PFSK-1 (cell line): ENCODE measurements around the gene GNB1.

Experiments
- FOXP2 ChIP-seq: optimal IDR thresholded peaks from 2 replicates; pipeline ENCODE3; 2011; ENCODE audit warnings: borderline replicate concordance, control low read depth, inconsistent platforms; ENCODE audit not compliant: insufficient read depth; ENCODE audit errors: extremely low read length, extremely low read depth
- POLR2AphosphoS5 ChIP-seq: IDR thresholded peaks from 2 replicates; pipeline ENCODE4 v1.6.1; 2012; ENCODE audit warnings: low read depth, mild to moderate bottlenecking, control low read depth, low read length, moderate library complexity
- TAF1 ChIP-seq: IDR thresholded peaks from 2 replicates; pipeline ENCODE4 v1.6.1; 2012; ENCODE audit warnings: low read length, control low read depth, borderline replicate concordance; ENCODE audit not compliant: insufficient read depth
- TF ChIP-seq, protein P1 (sequence below), 2 experiments: IDR thresholded peaks; 2 replicates each; pipeline versions ENCODE4 v1.6.1 to v1.8.0; 2011 to 2012; ENCODE audit warnings: low read depth in 2 of 2, low read length in 2 of 2, control low read depth in 1 of 2, inconsistent platforms in 1 of 2, mild to moderate bottlenecking in 1 of 2, moderate library complexity in 1 of 2; ENCODE audit not compliant: insufficient read depth in 1 of 2

DNA sequence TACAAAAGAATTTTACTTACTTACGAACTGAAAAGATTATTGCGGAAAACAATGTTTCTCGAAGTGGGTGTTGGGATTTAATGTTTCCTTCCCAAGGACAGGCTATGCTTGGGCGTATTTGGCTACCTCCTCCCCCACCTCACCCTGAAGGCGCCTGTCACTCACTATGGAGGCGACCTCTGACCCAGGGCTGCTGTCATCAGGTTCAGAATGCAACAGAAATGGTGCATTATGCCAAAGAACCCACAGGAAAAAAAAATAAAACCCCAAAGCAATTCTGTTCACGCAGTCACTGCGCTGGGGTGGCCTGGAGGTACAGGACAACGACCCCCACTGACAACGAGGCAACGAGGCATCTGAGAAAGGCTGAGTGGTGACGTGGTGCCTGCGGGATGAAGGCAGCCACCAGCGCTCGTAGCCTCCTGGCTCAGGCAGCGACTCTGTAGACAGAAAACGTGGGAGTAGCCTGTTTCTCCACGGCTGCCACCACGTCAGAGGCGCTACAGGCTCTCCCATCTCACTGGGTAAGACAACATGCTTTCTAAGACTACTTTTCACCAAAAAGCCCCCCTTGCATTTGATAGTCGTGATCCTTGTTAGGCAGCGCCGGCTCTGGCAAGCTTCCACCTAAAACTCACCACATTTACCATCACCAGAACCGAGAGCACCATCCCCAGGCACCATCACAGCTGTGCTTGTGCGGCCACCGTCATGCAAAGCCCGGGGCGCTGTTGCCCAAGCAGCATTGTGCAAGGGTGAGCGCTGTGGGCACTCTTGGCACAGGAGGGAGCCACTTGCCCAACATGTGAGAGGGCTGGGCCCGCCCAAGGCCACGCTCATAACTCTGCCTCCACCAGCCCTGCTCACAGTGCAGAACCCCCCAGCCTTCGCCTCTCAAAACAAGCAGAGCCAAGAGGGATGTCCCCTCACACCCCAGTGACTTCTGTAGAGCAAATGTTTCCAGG is 126.9 kb downstream of the GNB1 start:
- TF ChIP-seq POLR2AphosphoS5 (no peak), TAF1 (no peak), FOXP2 (no peak)
- TF ChIP-seq, protein P1, sequence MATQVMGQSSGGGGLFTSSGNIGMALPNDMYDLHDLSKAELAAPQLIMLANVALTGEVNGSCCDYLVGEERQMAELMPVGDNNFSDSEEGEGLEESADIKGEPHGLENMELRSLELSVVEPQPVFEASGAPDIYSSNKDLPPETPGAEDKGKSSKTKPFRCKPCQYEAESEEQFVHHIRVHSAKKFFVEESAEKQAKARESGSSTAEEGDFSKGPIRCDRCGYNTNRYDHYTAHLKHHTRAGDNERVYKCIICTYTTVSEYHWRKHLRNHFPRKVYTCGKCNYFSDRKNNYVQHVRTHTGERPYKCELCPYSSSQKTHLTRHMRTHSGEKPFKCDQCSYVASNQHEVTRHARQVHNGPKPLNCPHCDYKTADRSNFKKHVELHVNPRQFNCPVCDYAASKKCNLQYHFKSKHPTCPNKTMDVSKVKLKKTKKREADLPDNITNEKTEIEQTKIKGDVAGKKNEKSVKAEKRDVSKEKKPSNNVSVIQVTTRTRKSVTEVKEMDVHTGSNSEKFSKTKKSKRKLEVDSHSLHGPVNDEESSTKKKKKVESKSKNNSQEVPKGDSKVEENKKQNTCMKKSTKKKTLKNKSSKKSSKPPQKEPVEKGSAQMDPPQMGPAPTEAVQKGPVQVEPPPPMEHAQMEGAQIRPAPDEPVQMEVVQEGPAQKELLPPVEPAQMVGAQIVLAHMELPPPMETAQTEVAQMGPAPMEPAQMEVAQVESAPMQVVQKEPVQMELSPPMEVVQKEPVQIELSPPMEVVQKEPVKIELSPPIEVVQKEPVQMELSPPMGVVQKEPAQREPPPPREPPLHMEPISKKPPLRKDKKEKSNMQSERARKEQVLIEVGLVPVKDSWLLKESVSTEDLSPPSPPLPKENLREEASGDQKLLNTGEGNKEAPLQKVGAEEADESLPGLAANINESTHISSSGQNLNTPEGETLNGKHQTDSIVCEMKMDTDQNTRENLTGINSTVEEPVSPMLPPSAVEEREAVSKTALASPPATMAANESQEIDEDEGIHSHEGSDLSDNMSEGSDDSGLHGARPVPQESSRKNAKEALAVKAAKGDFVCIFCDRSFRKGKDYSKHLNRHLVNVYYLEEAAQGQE (IDR thresholded peaks at IDR 0.05; ENCODE audit: insufficient read depth in 1 of 2, low read depth in 2 of 2, low read length in 2 of 2), result no peak
